SK-N-SH (cell line): ENCODE measurements around the gene STAT6. TPM values are rescaled to one million over a fixed set of nuclear protein-coding genes. Genes with fewer than 3 reads are reported as not detected.

Experiments used
- CTCF ChIA-PET: fragments of 300-600, 350-600 bp; formaldehyde crosslinking; extraction: SDS; loops from one replicate; lab custom pipeline; 2021; lab: Yijun Ruan, JAX
- POLR2A ChIA-PET: fragments of 350-600 bp; sonication (Branson Sonifier 250); formaldehyde crosslinking; extraction: SDS; loops from one replicate; lab custom pipeline; 2020; ENCODE audit warnings: antibody characterized with exemption, inconsistent platforms; lab: Yijun Ruan, JAX
- DNase-seq: peaks from one replicate; pipeline ENCODE4 v3.0.0; 2012
- H2AFZ ChIP-seq: fragments of 200-600 bp; sonication (generic); 2 replicates; pipeline ENCODE4 v1.8.1; 2016; ENCODE audit warnings: antibody characterized with exemption, mild to moderate bottlenecking, low read depth
- H3F3A ChIP-seq: fragments of 200-600 bp; sonication (generic); replicated peaks from 2 replicates; pipeline ENCODE3; 2016; ENCODE audit warnings: antibody characterized with exemption, mild to moderate bottlenecking; ENCODE audit not compliant: insufficient read depth
- H3K27ac ChIP-seq, 2 experiments: fragments of 200-500 bp in 1 of 2; fragments of 200-600 bp in 1 of 2; sonication (Bioruptor generic) in 1 of 2; sonication (generic), shearing (Covaris generic) in 1 of 2; 2 replicates each; pipeline versions ENCODE4 v1.5.1 to v1.6.1; 2014 to 2016; ENCODE audit warnings: low read depth in 2 of 2, inconsistent platforms in 1 of 2, low read length in 1 of 2, mild to moderate bottlenecking in 1 of 2, mixed read lengths in 1 of 2
- H3K27me3 ChIP-seq: fragments of 200-600 bp; sonication (generic), shearing (Covaris generic); 2 replicates; pipeline ENCODE4 v1.6.1; 2016; ENCODE audit warnings: mixed run types; ENCODE audit not compliant: insufficient read depth
- H3K36me3 ChIP-seq, 2 experiments: fragments of 200-500 bp in 1 of 2; fragments of 200-600 bp in 1 of 2; sonication (Bioruptor generic) in 1 of 2; sonication (generic) in 1 of 2; replicated peaks in 1 of 2; 2 replicates each; pipeline versions ENCODE3 to v1.5.1; 2014 to 2016; ENCODE audit warnings: low read length in 1 of 2, mild to moderate bottlenecking in 1 of 2; ENCODE audit not compliant: insufficient read depth in 2 of 2, control insufficient read depth in 1 of 2
- H3K4me1 ChIP-seq, 2 experiments: fragments of 200-500 bp in 1 of 2; fragments of 200-600 bp in 1 of 2; sonication (Bioruptor generic) in 1 of 2; sonication (generic), shearing (Covaris generic) in 1 of 2; 2 replicates each; pipeline versions ENCODE4 v1.5.1 to v1.6.1; 2014 to 2016; ENCODE audit warnings: low read depth in 1 of 2, low read length in 1 of 2, mixed run types in 1 of 2; ENCODE audit not compliant: insufficient read depth in 2 of 2, control insufficient read depth in 1 of 2
- H3K4me2 ChIP-seq: fragments of 200-600 bp; sonication (generic), shearing (Covaris generic); 2 replicates; pipeline ENCODE4 v1.6.1; 2017; ENCODE audit warnings: mixed run types
- H3K4me3 ChIP-seq, 2 experiments: fragments of 200-500 bp in 1 of 2; fragments of 200-600 bp in 1 of 2; sonication (Bioruptor generic) in 1 of 2; sonication (generic), shearing (Covaris generic) in 1 of 2; 2 replicates each; pipeline versions ENCODE4 v1.5.1 to v1.8.1; 2014 to 2016; ENCODE audit warnings: low read depth in 2 of 2, inconsistent platforms in 1 of 2, low read length in 1 of 2, mild to moderate bottlenecking in 1 of 2, mixed read lengths in 1 of 2, moderate library complexity in 1 of 2
- H3K79me2 ChIP-seq: fragments of 200-600 bp; sonication (generic); 2 replicates; pipeline ENCODE4 v1.8.1; 2017; ENCODE audit warnings: mild to moderate bottlenecking; ENCODE audit not compliant: insufficient read depth
- H3K9ac ChIP-seq: fragments of 200-600 bp; sonication (generic); 2 replicates; pipeline ENCODE4 v1.6.1; 2017; ENCODE audit warnings: mixed run types
- H3K9me2 ChIP-seq: fragments of 200-600 bp; sonication (generic); 2 replicates; pipeline ENCODE4 v1.6.1; 2017; ENCODE audit warnings: mixed run types
- H3K9me3 ChIP-seq: fragments of 200-600 bp; sonication (generic); 2 replicates; pipeline ENCODE4 v1.6.1; 2017; ENCODE audit warnings: mixed run types, mild to moderate bottlenecking, moderate library complexity
- H4K20me1 ChIP-seq: fragments of 200-600 bp; sonication (generic); 2 replicates; pipeline ENCODE4 v1.6.1; 2017; ENCODE audit warnings: mild to moderate bottlenecking, mixed run types; ENCODE audit not compliant: insufficient read depth
- CHD2 ChIP-seq: fragments of 150-350 bp; IDR thresholded peaks from 2 replicates; pipeline ENCODE4 v1.6.1; 2018; ENCODE audit warnings: low read length; ENCODE audit not compliant: partially characterized antibody
- FOSL2 ChIP-seq: IDR thresholded peaks from 2 replicates; pipeline ENCODE4 v1.4.0; 2012; ENCODE audit warnings: low read depth, mild to moderate bottlenecking, moderate library complexity, borderline replicate concordance
- FOXJ3 ChIP-seq: sonication (generic); formaldehyde crosslinking; IDR thresholded peaks from 2 replicates; pipeline ENCODE4 v1.5.1; 2020; ENCODE audit warnings: mild to moderate bottlenecking, missing genetic modification reagents
- GABPA ChIP-seq: IDR thresholded peaks from 2 replicates; pipeline ENCODE4 v1.4.0; 2012; ENCODE audit warnings: low read depth, mild to moderate bottlenecking
- GATA2 ChIP-seq: sonication (generic); formaldehyde crosslinking; IDR thresholded peaks from 2 replicates; pipeline ENCODE4 v1.5.0; 2020; ENCODE audit warnings: mild to moderate bottlenecking, missing genetic modification reagents
- JUND ChIP-seq: IDR thresholded peaks from 2 replicates; pipeline ENCODE4 v1.4.0; 2012
- MXI1 ChIP-seq: IDR thresholded peaks from 2 replicates; pipeline ENCODE4 v1.6.1; 2012; ENCODE audit warnings: mild to moderate bottlenecking, low read depth, low read length, improper control_type of control experiment
- NRF1 ChIP-seq: IDR thresholded peaks from 2 replicates; pipeline ENCODE4 v1.6.1; 2012; ENCODE audit warnings: low read depth, mild to moderate bottlenecking, low read length
- RAD21 ChIP-seq: IDR thresholded peaks from 2 replicates; pipeline ENCODE4 v1.6.1; 2012; ENCODE audit warnings: mild to moderate bottlenecking, low read length
- RCOR1 ChIP-seq: fragments of 150-350 bp; IDR thresholded peaks from 2 replicates; pipeline ENCODE4 v1.6.1; 2017; ENCODE audit warnings: antibody characterized with exemption, low read length
- RFX5 ChIP-seq: IDR thresholded peaks from 2 replicates; pipeline ENCODE4 v1.6.1; 2012; ENCODE audit warnings: mild to moderate bottlenecking, improper control_type of control experiment, low read length
- SIN3A ChIP-seq: IDR thresholded peaks from 2 replicates; pipeline ENCODE4 v1.6.1; 2012; ENCODE audit warnings: low read depth, mild to moderate bottlenecking, low read length, moderate library complexity, borderline replicate concordance
- SMC3 ChIP-seq: IDR thresholded peaks from 2 replicates; pipeline ENCODE4 v1.6.1; 2012; ENCODE audit warnings: low read depth, low read length, improper control_type of control experiment
- TAF1 ChIP-seq: IDR thresholded peaks from 2 replicates; pipeline ENCODE4 v1.6.1; 2012; ENCODE audit warnings: low read depth, mild to moderate bottlenecking, low read length, moderate library complexity, borderline replicate concordance
- TEAD4 ChIP-seq: IDR thresholded peaks from 2 replicates; pipeline ENCODE4 v1.4.0; 2012; ENCODE audit warnings: mild to moderate bottlenecking, borderline replicate concordance; ENCODE audit not compliant: insufficient read depth
- YY1 ChIP-seq: IDR thresholded peaks from 2 replicates; pipeline ENCODE4 v1.4.0; 2012; ENCODE audit warnings: low read depth, mild to moderate bottlenecking
- WGBS: methylation state at CpG from one replicate; pipeline ENCODE4 v1.1.6; 2017; ENCODE audit warnings: low lambda C conversion rate; 5-methylcytosine and 5-hydroxymethylcytosine counted together
- polyA plus RNA-seq, 3 experiments: library from polyadenylated mRNA; depleted of rRNA; stranded (reverse); fragments of >200 nt; gene quantifications; 2 replicates each; pipeline ENCODE4 v1.2.3, GENCODE V29; 2012
- TF ChIP-seq, protein P1 (sequence below): fragments of 200-600 bp; sonication (generic); IDR thresholded peaks from 2 replicates; pipeline ENCODE4 v1.6.1; 2017; ENCODE audit warnings: antibody characterized with exemption, mild to moderate bottlenecking, moderate library complexity
- TF ChIP-seq, protein P2 (sequence below): IDR thresholded peaks from 2 replicates; pipeline ENCODE4 v1.4.0; 2012; ENCODE audit warnings: low read depth, borderline replicate concordance

STAT6 gene
- polyA plus RNA-seq, 1 of the 3 experiments (the other 2 are of a cell fraction) = 0.15 TPM

DNA sequence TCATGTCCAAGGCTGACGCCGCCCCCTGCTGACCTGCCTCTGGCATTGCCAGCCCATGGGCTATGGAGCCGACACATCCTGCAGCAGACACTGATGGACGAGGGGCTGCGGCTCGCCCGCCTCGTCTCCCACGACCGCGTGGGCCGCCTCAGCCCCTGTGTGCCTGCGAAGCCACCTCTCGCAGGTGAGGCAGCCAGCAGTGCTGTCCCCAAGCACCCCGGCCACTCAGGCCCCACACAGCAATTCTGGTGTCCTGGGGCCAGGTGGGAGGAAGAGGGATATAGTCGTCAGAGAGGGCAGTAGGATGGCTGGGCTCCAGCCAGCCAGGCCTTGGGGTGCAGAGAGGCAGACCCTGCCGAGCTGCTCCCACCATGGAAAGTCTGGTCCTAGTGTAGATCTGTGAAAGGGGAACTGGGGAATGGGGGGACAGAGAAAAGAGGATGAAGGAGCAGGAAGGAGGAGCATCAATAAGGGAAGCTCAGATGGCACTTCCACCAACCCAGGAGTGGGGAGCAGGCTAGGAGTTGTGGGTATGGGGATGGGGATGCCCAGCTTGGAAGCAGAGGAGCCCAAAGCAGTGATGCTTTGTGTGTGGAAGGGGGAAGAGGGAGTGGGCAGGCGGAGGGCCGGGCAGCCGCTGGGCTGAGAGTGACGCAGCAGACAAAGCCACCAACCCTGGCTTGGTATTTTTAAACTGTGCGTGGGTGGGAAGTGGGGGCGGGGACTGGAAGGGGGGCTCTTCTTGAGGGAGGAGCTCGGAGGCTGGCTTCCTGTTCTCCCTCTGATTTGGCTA lies 17.6 kb downstream of the STAT6 start:
- H2AFZ ChIP-seq = no peak overlapping the region
- no peaks in the 10 kb centered on the region for H3K9me3 ChIP-seq
- peaks cover 39% of the 10 kb centered on the region for H3K79me2 ChIP-seq
- H3K4me2 ChIP-seq = no peak overlapping the region; the same call in 1 of the 2 replicates
- peak; percentile 89 for DNase-seq
- 75% methylated on average over 19 of the region's 24 CpGs for WGBS
- H3K36me3 ChIP-seq = peaks cover 28 to 46% of the 10 kb centered on the region in 2 experiments
- POLR2A ChIA-PET = no interaction called here
- peaks cover 5% of the 10 kb centered on the region for H3F3A ChIP-seq
- H3K9ac ChIP-seq = no peak overlapping the region
- CTCF ChIA-PET = interaction anchor here (0.7 to 23.2 kb wide), 13 partner anchors 12 to 145 kb away, joined by 3 to 339 read pairs (median 6); partner anchors contain the start of genes NEMP1, STAT6 and TAC3
- H3K27me3 ChIP-seq = no peaks in the 10 kb centered on the region
- H4K20me1 ChIP-seq = peaks cover 35% of the 10 kb centered on the region
- H3K4me1 ChIP-seq = peaks cover 9 to 20% of the 10 kb centered on the region in 2 experiments; a peak in 2 of 4 replicates
- H3K27ac ChIP-seq = no peak overlapping the region
- TF ChIP-seq GABPA = no peak
- no peak for TF ChIP-seq SIN3A
- no peak for TF ChIP-seq YY1
- TF ChIP-seq SMC3 = peak; percentile 58
- TF ChIP-seq, protein P1, sequence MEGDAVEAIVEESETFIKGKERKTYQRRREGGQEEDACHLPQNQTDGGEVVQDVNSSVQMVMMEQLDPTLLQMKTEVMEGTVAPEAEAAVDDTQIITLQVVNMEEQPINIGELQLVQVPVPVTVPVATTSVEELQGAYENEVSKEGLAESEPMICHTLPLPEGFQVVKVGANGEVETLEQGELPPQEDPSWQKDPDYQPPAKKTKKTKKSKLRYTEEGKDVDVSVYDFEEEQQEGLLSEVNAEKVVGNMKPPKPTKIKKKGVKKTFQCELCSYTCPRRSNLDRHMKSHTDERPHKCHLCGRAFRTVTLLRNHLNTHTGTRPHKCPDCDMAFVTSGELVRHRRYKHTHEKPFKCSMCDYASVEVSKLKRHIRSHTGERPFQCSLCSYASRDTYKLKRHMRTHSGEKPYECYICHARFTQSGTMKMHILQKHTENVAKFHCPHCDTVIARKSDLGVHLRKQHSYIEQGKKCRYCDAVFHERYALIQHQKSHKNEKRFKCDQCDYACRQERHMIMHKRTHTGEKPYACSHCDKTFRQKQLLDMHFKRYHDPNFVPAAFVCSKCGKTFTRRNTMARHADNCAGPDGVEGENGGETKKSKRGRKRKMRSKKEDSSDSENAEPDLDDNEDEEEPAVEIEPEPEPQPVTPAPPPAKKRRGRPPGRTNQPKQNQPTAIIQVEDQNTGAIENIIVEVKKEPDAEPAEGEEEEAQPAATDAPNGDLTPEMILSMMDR = peak; percentile 64
- TF ChIP-seq RAD21 = peak; percentile 73
- no peak for TF ChIP-seq RFX5
- no peaks in the 10 kb centered on the region for H3K9me2 ChIP-seq
- H3K4me3 ChIP-seq = no peak overlapping the region

DNA sequence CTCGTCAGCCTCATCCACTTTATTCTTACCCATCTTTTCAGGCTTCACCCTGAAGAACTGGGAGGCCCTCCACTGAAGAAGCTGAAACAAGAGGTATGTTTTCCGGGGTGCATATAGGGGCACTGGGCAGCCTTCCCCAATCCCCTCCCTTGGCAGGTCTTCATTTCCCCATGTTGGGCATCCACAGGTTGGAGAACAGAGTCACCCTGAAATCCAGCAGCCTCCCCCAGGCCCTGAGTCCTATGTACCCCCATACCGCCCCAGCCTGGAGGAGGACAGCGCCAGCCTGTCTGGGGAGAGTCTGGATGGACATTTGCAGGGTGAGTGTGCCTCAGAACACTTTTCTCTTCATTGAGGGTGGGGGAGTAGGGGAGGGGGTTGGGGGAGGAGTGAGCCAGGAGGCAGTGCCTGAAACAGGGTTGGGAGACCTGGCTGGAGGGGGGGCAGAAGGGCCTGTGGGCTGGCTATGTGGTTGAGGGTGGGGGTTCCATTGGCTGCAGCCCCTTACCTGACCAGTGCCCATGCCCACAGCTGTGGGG lies 18.2 kb downstream of the STAT6 start:
- CTCF ChIA-PET = interaction anchor here (0.7 to 23.2 kb wide), 17 partner anchors 13 to 146 kb away, joined by 3 to 339 read pairs (median 4); partner anchors contain the start of genes NEMP1, STAT6 and TAC3
- WGBS = 95% methylated on average over 4 of the region's 4 CpGs
- H3K79me2 ChIP-seq = peaks cover 39% of the 10 kb centered on the region
- TF ChIP-seq, protein P2, sequence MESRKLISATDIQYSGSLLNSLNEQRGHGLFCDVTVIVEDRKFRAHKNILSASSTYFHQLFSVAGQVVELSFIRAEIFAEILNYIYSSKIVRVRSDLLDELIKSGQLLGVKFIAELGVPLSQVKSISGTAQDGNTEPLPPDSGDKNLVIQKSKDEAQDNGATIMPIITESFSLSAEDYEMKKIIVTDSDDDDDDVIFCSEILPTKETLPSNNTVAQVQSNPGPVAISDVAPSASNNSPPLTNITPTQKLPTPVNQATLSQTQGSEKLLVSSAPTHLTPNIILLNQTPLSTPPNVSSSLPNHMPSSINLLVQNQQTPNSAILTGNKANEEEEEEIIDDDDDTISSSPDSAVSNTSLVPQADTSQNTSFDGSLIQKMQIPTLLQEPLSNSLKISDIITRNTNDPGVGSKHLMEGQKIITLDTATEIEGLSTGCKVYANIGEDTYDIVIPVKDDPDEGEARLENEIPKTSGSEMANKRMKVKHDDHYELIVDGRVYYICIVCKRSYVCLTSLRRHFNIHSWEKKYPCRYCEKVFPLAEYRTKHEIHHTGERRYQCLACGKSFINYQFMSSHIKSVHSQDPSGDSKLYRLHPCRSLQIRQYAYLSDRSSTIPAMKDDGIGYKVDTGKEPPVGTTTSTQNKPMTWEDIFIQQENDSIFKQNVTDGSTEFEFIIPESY = no peak
- TF ChIP-seq JUND (no peak), RAD21 (no peak), TAF1 (no peak), GATA2 (no peak), YY1 (no peak), FOSL2 (no peak), NRF1 (no peak), RCOR1 (no peak), TEAD4 (no peak), FOXJ3 (CRISPR knock-in tag) (no peak), MXI1 (no peak), CHD2 (no peak)
- TF ChIP-seq, protein P1 = no peak

More for the DNA sequence above, 18.2 kb downstream of the STAT6 start:
- Histone ChIP-seq H3K4me3 (no peak overlapping the region), H3K4me2 (peak overlapping the region; percentile 89; the same call in 1 of the 2 replicates), H2AFZ (no peak overlapping the region), H3K9me2 (no peaks in the 10 kb centered on the region), H3K4me1 (peaks cover 9 to 25% of the 10 kb centered on the region in 2 experiments; a peak in 2 of 4 replicates), H3K27me3 (no peaks in the 10 kb centered on the region), H4K20me1 (peaks cover 35% of the 10 kb centered on the region), H3K9me3 (no peaks in the 10 kb centered on the region), H3F3A (peaks cover 11% of the 10 kb centered on the region), H3K27ac (no peak overlapping the region), H3K36me3 (peaks cover 28 to 46% of the 10 kb centered on the region in 2 experiments), H3K9ac (no peak overlapping the region)
- DNase-seq = no peak
- POLR2A ChIA-PET = interaction anchor here (0.6 kb wide), 1 partner anchor 565 kb away, joined by 3 read pairs; no protein-coding TSS in a partner anchor
